ENCODE measurements around the gene GMDS.

GRCh38 chr6:1575210-1576041, 670.0 kb downstream of the GMDS start:
- TF ChIP-seq CTCF (IDR thresholded peaks at IDR 0.05; ENCODE audit: extremely low read depth in 1 of 2, insufficient read depth in 1 of 2, low read depth in 1 of 2, low read length in 2 of 2): no peak
- no peak for TF ChIP-seq EZH2 (IDR thresholded peaks at IDR 0.05; ENCODE audit: borderline replicate concordance, low read depth, low read length, severe bottlenecking)
- no peak for TF ChIP-seq POLR2A (IDR thresholded peaks at IDR 0.05; ENCODE audit: low read depth, low read length)
- TF ChIP-seq MYC (IDR thresholded peaks at IDR 0.05; ENCODE audit: low read depth, low read length): no peak
- TF ChIP-seq GATA2 (IDR thresholded peaks at IDR 0.05; ENCODE audit: insufficient read depth, insufficient read length, low read depth, low read length): no peak
- TF ChIP-seq POLR2AphosphoS5 (IDR thresholded peaks at IDR 0.05; ENCODE audit: insufficient read depth, low read depth, low read length): no peak

All from endothelial cell of umbilical vein (primary cell).